CD14-positive monocyte (primary cell): Measurements from ENCODE around the gene LRRTM4. TPM values are rescaled to one million over a fixed set of nuclear protein-coding genes. Genes with fewer than 3 reads are reported as not detected.

ENCODE experiments used
- DNase-seq, 3 donors: peaks; one replicate each; pipeline ENCODE4 v3.0.0-alpha.2; 2011 to 2022
- H2AFZ ChIP-seq: 2 replicates; pipeline ENCODE4 v1.6.0; 2012; ENCODE audit warnings: mild to moderate bottlenecking, low read depth, low read length, inconsistent platforms; ENCODE audit not compliant: insufficient read depth, poor library complexity, severe bottlenecking
- H3K27ac ChIP-seq, 2 donors: 1 replicate in 1 of 2; 2 replicates in 1 of 2; pipeline ENCODE4 v1.5.1; 2012 to 2013; ENCODE audit warnings: low read length in 2 of 2, control low read depth in 1 of 2, inconsistent platforms in 1 of 2, low read depth in 1 of 2, mild to moderate bottlenecking in 1 of 2
- H3K27me3 ChIP-seq, 2 donors: one replicate each; pipeline versions ENCODE4 v1.6.0 to v1.6.1; 2011 to 2013; ENCODE audit warnings: low read length in 2 of 2; ENCODE audit not compliant: control insufficient read depth in 2 of 2, insufficient read depth in 2 of 2
- H3K36me3 ChIP-seq, 2 donors: replicated peaks in 1 of 2; 1 replicate in 1 of 2; 2 replicates in 1 of 2; pipeline versions ENCODE4 v1.5.1 to v1.6.1; 2012 to 2013; ENCODE audit warnings: low read length in 2 of 2, control low read depth in 1 of 2, inconsistent platforms in 1 of 2, mild to moderate bottlenecking in 1 of 2; ENCODE audit not compliant: insufficient read depth in 2 of 2, control insufficient read depth in 1 of 2
- H3K4me1 ChIP-seq, 2 donors: 1 replicate in 1 of 2; 2 replicates in 1 of 2; pipeline versions ENCODE4 v1.5.1 to v1.6.1; 2012 to 2013; ENCODE audit warnings: low read length in 2 of 2, control low read depth in 1 of 2, inconsistent platforms in 1 of 2, mild to moderate bottlenecking in 1 of 2, moderate library complexity in 1 of 2; ENCODE audit not compliant: insufficient read depth in 2 of 2, control insufficient read depth in 1 of 2
- H3K4me2 ChIP-seq: replicated peaks from 2 replicates; pipeline ENCODE3; 2012; ENCODE audit warnings: low read length, moderate library complexity, mild to moderate bottlenecking; ENCODE audit not compliant: poor library complexity, severe bottlenecking; ENCODE audit errors: extremely low read depth
- H3K4me3 ChIP-seq, 3 experiments: fragments of 200-600 bp in 1 of 3; sonication (generic) in 1 of 3; replicated peaks in 1 of 3; 1 replicate in 2 of 3; 2 replicates in 1 of 3; pipeline ENCODE4 v1.5.1; 2011 to 2013; ENCODE audit warnings: low read length in 3 of 3, mild to moderate bottlenecking in 3 of 3, control low read depth in 2 of 3, low read depth in 2 of 3, inconsistent platforms in 1 of 3, moderate library complexity in 1 of 3
- H3K79me2 ChIP-seq: 2 replicates; pipeline ENCODE4 v1.6.0; 2012; ENCODE audit warnings: mild to moderate bottlenecking, control low read depth, inconsistent platforms, low read length, moderate library complexity; ENCODE audit not compliant: insufficient read depth
- H3K9ac ChIP-seq: 2 replicates; pipeline ENCODE4 v1.6.0; 2017; ENCODE audit warnings: low read length, mild to moderate bottlenecking; ENCODE audit not compliant: insufficient read depth, poor library complexity, severe bottlenecking
- H3K9me3 ChIP-seq, 2 donors: replicated peaks in 1 of 2; 1 replicate in 1 of 2; 2 replicates in 1 of 2; pipeline versions ENCODE4 v1.5.1 to v1.6.1; 2012 to 2013; ENCODE audit warnings: low read length in 2 of 2, control low read depth in 1 of 2; ENCODE audit not compliant: control insufficient read depth in 1 of 2, insufficient read depth in 1 of 2
- H4K20me1 ChIP-seq: 2 replicates; pipeline ENCODE4 v1.6.0; 2012; ENCODE audit warnings: mild to moderate bottlenecking, low read length, control low read depth, moderate library complexity; ENCODE audit not compliant: insufficient read depth
- H3K27ac Mint-ChIP-seq, 7 donors: one replicate each; pipeline ENCODE4 v1.8.0; 2020; ENCODE audit warnings: mild to moderate bottlenecking in 7 of 7, mixed read lengths in 7 of 7, moderate library complexity in 6 of 7, inconsistent platforms in 2 of 7
- H3K27me3 Mint-ChIP-seq, 3 donors: one replicate each; pipeline ENCODE4 v1.8.0; 2021 to 2022; ENCODE audit warnings: low read depth in 3 of 3, mild to moderate bottlenecking in 3 of 3, mixed read lengths in 3 of 3, moderate library complexity in 3 of 3, inconsistent platforms in 1 of 3
- H3K36me3 Mint-ChIP-seq, 2 donors: one replicate each; pipeline ENCODE4 v1.8.0; 2020; ENCODE audit warnings: mixed read lengths in 2 of 2, inconsistent platforms in 1 of 2, mild to moderate bottlenecking in 1 of 2
- H3K4me1 Mint-ChIP-seq: one replicate; pipeline ENCODE4 v1.8.0; 2020; ENCODE audit warnings: mild to moderate bottlenecking, mixed read lengths
- H3K4me3 Mint-ChIP-seq, 2 donors: one replicate each; pipeline ENCODE4 v1.8.0; 2020; ENCODE audit warnings: mild to moderate bottlenecking in 2 of 2, mixed read lengths in 2 of 2, moderate library complexity in 1 of 2
- H3K9me3 Mint-ChIP-seq, 7 donors: one replicate each; pipeline ENCODE4 v1.8.0; 2020 to 2022; ENCODE audit warnings: mixed read lengths in 7 of 7, mild to moderate bottlenecking in 6 of 7, moderate library complexity in 6 of 7, inconsistent platforms in 2 of 7
- WGBS: methylation state at CpG from one replicate; pipeline ENCODE4 v1.1.5; 2013; ENCODE audit warnings: missing lambda C conversion rate; ENCODE audit not compliant: insufficient coverage; 5-methylcytosine and 5-hydroxymethylcytosine counted together
- intact Hi-C, 2 donors: fragments of 100-400 bp; cut with micrococcal nuclease; formaldehyde crosslinking; loops; one replicate each; pipeline versions ENCODE4 v1.15.0 to v1.15.1; 2023
- polyA plus RNA-seq, 3 donors: library from polyadenylated mRNA; depleted of rRNA in 1 of 3; unstranded in 2 of 3; stranded (reverse) in 1 of 3; fragments of 300-500 nt in 2 of 3; fragments of >200 nt in 1 of 3; fragmentation: Illumina TruSeq in 2 of 3; gene quantifications; 1 replicate in 2 of 3; 2 replicates in 1 of 3; pipeline ENCODE4 v1.2.3, GENCODE V29; 2012 to 2021
- TF ChIP-seq, protein P1 (sequence below): fragments of 200-600 bp; IDR thresholded peaks from one replicate; pipeline ENCODE4 v1.8.0; 2022; ENCODE audit warnings: antibody characterized with exemption, mild to moderate bottlenecking

LRRTM4 gene
- polyA plus RNA-seq, 3 donors, result not detected

DNA sequence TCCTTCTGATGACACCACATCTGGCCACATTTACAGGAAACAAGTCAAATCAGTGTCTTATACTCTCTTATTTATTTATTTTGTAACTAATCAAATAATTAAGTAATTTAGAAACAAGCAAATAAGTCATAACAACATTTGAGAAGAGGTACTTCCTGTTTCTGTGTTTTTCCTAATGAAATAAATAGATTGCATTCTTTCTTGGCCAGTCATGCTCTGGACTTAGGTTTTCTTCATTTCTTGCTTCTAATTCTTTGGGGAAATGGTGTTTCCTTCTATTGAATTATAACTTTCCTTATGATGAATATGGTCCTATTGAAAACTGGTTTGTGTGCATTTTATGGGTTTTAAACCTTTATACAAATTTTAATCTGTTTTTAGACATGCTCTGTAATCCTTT is 546.4 kb downstream of the LRRTM4 start:
- Histone ChIP-seq H3K4me1 (no peaks in the 10 kb centered on the region), H3K27ac (no peak overlapping the region), H3K4me3 (no peak overlapping the region), H3K9me3 (no peaks in the 10 kb centered on the region), H3K9ac (no peak overlapping the region), H3K79me2 (no peaks in the 10 kb centered on the region), H3K27me3 (no peaks in the 10 kb centered on the region), H3K36me3 (no peaks in the 10 kb centered on the region), H2AFZ (no peak overlapping the region), H3K4me2 (no peak overlapping the region), H4K20me1 (no peaks in the 10 kb centered on the region)
- Mint-ChIP-seq H3K4me3 (no peak overlapping the region), H3K27me3 (no peaks in the 10 kb centered on the region), H3K4me1 (no peaks in the 10 kb centered on the region), H3K27ac (no peak overlapping the region), H3K36me3 (no peaks in the 10 kb centered on the region), H3K9me3 (no peaks in the 10 kb centered on the region)
- DNase-seq, result no peak
- TF ChIP-seq, protein P1, sequence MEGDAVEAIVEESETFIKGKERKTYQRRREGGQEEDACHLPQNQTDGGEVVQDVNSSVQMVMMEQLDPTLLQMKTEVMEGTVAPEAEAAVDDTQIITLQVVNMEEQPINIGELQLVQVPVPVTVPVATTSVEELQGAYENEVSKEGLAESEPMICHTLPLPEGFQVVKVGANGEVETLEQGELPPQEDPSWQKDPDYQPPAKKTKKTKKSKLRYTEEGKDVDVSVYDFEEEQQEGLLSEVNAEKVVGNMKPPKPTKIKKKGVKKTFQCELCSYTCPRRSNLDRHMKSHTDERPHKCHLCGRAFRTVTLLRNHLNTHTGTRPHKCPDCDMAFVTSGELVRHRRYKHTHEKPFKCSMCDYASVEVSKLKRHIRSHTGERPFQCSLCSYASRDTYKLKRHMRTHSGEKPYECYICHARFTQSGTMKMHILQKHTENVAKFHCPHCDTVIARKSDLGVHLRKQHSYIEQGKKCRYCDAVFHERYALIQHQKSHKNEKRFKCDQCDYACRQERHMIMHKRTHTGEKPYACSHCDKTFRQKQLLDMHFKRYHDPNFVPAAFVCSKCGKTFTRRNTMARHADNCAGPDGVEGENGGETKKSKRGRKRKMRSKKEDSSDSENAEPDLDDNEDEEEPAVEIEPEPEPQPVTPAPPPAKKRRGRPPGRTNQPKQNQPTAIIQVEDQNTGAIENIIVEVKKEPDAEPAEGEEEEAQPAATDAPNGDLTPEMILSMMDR, result no peak
- intact Hi-C loops, result no loop called here

DNA sequence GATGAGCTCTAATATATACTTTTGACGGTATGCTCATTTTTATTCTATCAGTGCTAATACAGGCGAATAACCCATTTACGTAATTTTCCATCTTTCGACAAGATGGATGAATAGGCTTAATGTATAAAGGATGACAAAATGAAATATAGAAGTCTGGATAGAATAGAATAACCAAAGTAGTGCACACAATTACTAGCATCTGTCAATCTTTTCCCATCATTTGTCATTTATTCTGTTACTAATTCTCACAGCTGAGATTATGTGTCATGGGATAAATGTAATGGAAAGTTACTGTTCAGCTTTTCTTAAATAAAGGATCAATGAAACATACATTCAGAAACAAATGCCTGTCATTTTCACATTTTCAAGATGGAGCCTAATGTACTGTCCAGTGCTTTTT is 548.6 kb downstream of the LRRTM4 start:
- no peak overlapping the region for H3K27ac ChIP-seq
- TF ChIP-seq, protein P1, result no peak
- no peaks in the 10 kb centered on the region for H3K27me3 ChIP-seq
- WGBS, result no CpG with 5 or more reads among the region's 4 CpGs
- no peaks in the 10 kb centered on the region for H3K36me3 ChIP-seq
- no peaks in the 10 kb centered on the region for H3K4me1 Mint-ChIP-seq
- no peaks in the 10 kb centered on the region for H3K9me3 Mint-ChIP-seq
- no peak overlapping the region for H3K9ac ChIP-seq
- no peak overlapping the region for H3K4me2 ChIP-seq
- H3K4me3 ChIP-seq, result no peak overlapping the region
- H2AFZ ChIP-seq, result no peak overlapping the region
- H3K27ac Mint-ChIP-seq, result no peak overlapping the region
- H3K4me1 ChIP-seq, result no peaks in the 10 kb centered on the region
- H3K79me2 ChIP-seq, result no peaks in the 10 kb centered on the region
- H3K4me3 Mint-ChIP-seq, result no peak overlapping the region
- H4K20me1 ChIP-seq, result no peaks in the 10 kb centered on the region
- H3K27me3 Mint-ChIP-seq, result no peaks in the 10 kb centered on the region
- intact Hi-C loops, result no loop called here
- H3K9me3 ChIP-seq, result no peaks in the 10 kb centered on the region
- H3K36me3 Mint-ChIP-seq, result no peaks in the 10 kb centered on the region
- DNase-seq, result no peak
